OCI-LY7 (cell line): Measurements from ENCODE around the gene SLC45A1. TPM values are rescaled to one million over a fixed set of nuclear protein-coding genes. Genes with fewer than 3 reads are reported as not detected.

Experiments used
- BruUV-seq: library from RNA; stranded (reverse); fragments of 400-500 nt; replicated peaks from 2 replicates; lab custom pipeline; 2021; lab: Mats Ljungman, UMichigan
- CTCF ChIA-PET: fragments of 300-600 bp; sonication (Branson Sonifier 250); formaldehyde crosslinking; loops from one replicate; lab custom pipeline; 2022; ENCODE audit warnings: antibody characterized with exemption; ENCODE audit not compliant: unreplicated experiment; lab: Charles Lee
- POLR2A ChIA-PET: fragments of 300-600 bp; sonication (Branson Sonifier 250); formaldehyde crosslinking; loops from one replicate; lab custom pipeline; 2022; ENCODE audit warnings: antibody characterized with exemption; lab: Charles Lee
- DNase-seq: peaks from one replicate; pipeline ENCODE4 v3.0.0-alpha.2; 2015; ENCODE audit warnings: low spot score
- H2AFZ ChIP-seq: fragments of 200-600 bp; sonication (generic), shearing (Covaris generic); 2 replicates; pipeline ENCODE4 v1.6.1; 2014; ENCODE audit warnings: mild to moderate bottlenecking, antibody characterized with exemption, low read length, moderate library complexity
- H3K27ac ChIP-seq: fragments of 200-600 bp; sonication (generic); 2 replicates; pipeline ENCODE4 v1.5.1; 2014; ENCODE audit warnings: mixed run types, low read depth, mild to moderate bottlenecking, moderate library complexity, low read length, inconsistent platforms; ENCODE audit not compliant: poor library complexity, severe bottlenecking
- H3K36me3 ChIP-seq: fragments of 200-600 bp; sonication (generic); 2 replicates; pipeline ENCODE4 v1.6.1; 2014; ENCODE audit warnings: mild to moderate bottlenecking, antibody characterized with exemption, low read length, moderate library complexity, mixed read lengths; ENCODE audit not compliant: insufficient read depth
- H3K4me1 ChIP-seq: fragments of 200-600 bp; sonication (generic); 2 replicates; pipeline ENCODE4 v1.5.1; 2014; ENCODE audit warnings: mild to moderate bottlenecking, low read length; ENCODE audit not compliant: insufficient read depth, poor library complexity, severe bottlenecking
- H3K4me2 ChIP-seq: fragments of 200-600 bp; sonication (generic); 2 replicates; pipeline ENCODE4 v1.6.1; 2014; ENCODE audit warnings: mild to moderate bottlenecking, low read length
- H3K4me3 ChIP-seq: fragments of 200-600 bp; sonication (generic); 2 replicates; pipeline ENCODE4 v1.5.1; 2014; ENCODE audit warnings: mild to moderate bottlenecking, low read depth, low read length; ENCODE audit not compliant: poor library complexity, severe bottlenecking
- H3K79me2 ChIP-seq: fragments of 200-600 bp; sonication (generic); 2 replicates; pipeline ENCODE4 v1.6.1; 2016; ENCODE audit warnings: low read depth, mild to moderate bottlenecking, low read length, moderate library complexity, mixed read lengths; ENCODE audit not compliant: insufficient read depth
- H3K9me2 ChIP-seq: fragments of 200-600 bp; sonication (generic); 2 replicates; pipeline ENCODE4 v1.6.1; 2016; ENCODE audit warnings: mild to moderate bottlenecking, low read length, mixed read lengths; ENCODE audit not compliant: insufficient read depth
- H3K9me3 ChIP-seq: fragments of 200-600 bp; sonication (generic); 2 replicates; pipeline ENCODE4 v1.6.1; 2014; ENCODE audit warnings: mild to moderate bottlenecking, mixed run types, low read length, mixed read lengths
- H4K20me1 ChIP-seq: fragments of 200-600 bp; sonication (generic); 2 replicates; pipeline ENCODE4 v1.6.1; 2014; ENCODE audit warnings: mild to moderate bottlenecking, antibody characterized with exemption, low read length, moderate library complexity, mixed read lengths; ENCODE audit not compliant: insufficient read depth
- CTCF ChIP-seq: fragments of 200-600 bp; sonication (generic); conservative IDR thresholded peaks from 2 replicates; pipeline ENCODE4 v1.5.1; 2014; ENCODE audit warnings: mild to moderate bottlenecking, antibody characterized with exemption, low read length, moderate library complexity, mixed read lengths
- EZH2phosphoT487 ChIP-seq: fragments of 200-600 bp; sonication (generic); IDR thresholded peaks from 2 replicates; pipeline ENCODE4 v1.6.1; 2018; ENCODE audit warnings: low read depth, borderline replicate concordance, mild to moderate bottlenecking, mixed run types, antibody characterized with exemption, low read length, moderate library complexity, mixed read lengths
- intact Hi-C: fragments of 100-400 bp; cut with micrococcal nuclease; formaldehyde crosslinking; loops from one replicate; pipeline ENCODE4 v1.10.0; 2022; ENCODE audit not compliant: unreplicated experiment
- total RNA-seq, 2 experiments: library from RNA; depleted of rRNA in 1 of 2; stranded (reverse); fragments of >200 nt in 1 of 2; shearing (Covaris generic) in 1 of 2; gene quantifications; 2 replicates each; pipeline ENCODE4 v1.2.3, GENCODE V29; 2014 to 2022

SLC45A1 gene
- total RNA-seq, 2 experiments from 2014 or later, result not detected

GRCh38 chr1:8376358-8376840 is 58.5 kb downstream of the SLC45A1 start:
- Histone ChIP-seq H3K79me2 (peaks cover 99% of the 10 kb centered on the region), H2AFZ (no peak overlapping the region), H3K4me2 (no peak overlapping the region), H3K4me1 (peaks cover 8% of the 10 kb centered on the region), H3K9me3 (no peaks in the 10 kb centered on the region), H3K36me3 (peaks cover 95% of the 10 kb centered on the region), H3K27ac (no peak overlapping the region), H3K9me2 (no peaks in the 10 kb centered on the region), H4K20me1 (peaks cover 23% of the 10 kb centered on the region; the same call in 1 of the 2 replicates), H3K4me3 (no peak overlapping the region)
- CTCF ChIA-PET, result no interaction called here
- no TSS peak for BruUV-seq
- TF ChIP-seq CTCF, result no peak
- no peak for TF ChIP-seq EZH2phosphoT487
- intact Hi-C loops, result no loop called here
- POLR2A ChIA-PET, result interaction anchor here (0.6 kb wide), 1 partner anchor 24 kb away, joined by 4 read pairs; no protein-coding TSS in a partner anchor
- no peak for DNase-seq

DNA sequence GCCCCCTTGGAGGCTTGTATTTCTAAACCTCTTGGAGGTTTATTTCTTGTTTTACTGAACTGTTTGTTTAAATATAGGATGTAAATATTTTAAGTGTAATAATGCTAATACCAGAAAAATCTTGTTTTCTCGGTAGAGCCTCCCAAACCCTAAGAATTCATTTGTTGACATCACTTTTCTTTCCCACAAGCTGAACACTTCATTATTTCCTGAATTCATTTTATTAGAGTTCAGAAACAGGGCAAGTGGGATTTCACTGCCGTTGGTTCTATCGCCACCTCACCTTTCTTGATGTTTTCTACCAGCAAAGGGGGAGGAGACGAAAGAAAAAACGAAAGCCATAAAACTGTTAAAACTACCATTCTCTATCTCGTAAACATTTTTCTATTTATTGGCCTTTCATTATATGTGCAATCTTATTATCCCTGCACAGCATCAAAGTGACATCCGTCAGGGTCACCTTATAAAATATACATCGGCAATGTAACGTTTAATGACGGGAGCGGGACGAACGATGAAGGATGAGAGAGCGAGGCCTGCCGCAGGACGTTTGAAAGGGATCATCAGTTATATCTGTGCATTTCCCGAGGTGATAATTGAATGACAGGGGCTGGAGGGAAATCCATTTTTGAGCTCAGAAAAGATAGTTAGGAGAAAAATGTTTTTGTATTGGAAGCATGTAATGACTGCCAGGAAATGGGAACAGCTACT is 59.5 kb downstream of the SLC45A1 start:
- H3K9me2 ChIP-seq, result no peaks in the 10 kb centered on the region
- peaks cover 99% of the 10 kb centered on the region for H3K79me2 ChIP-seq
- TSS peak; percentile 14 for BruUV-seq
- H4K20me1 ChIP-seq, result peaks cover 32% of the 10 kb centered on the region
- intact Hi-C loops, result no loop called here
- no peak for DNase-seq
- no peak overlapping the region for H3K4me3 ChIP-seq
- H3K36me3 ChIP-seq, result peaks cover 95% of the 10 kb centered on the region
- H3K27ac ChIP-seq, result no peak overlapping the region
- TF ChIP-seq CTCF (no peak), EZH2phosphoT487 (no peak)
- H3K4me2 ChIP-seq, result no peak overlapping the region
- CTCF ChIA-PET, result no interaction called here
- POLR2A ChIA-PET, result no interaction called here
- H2AFZ ChIP-seq, result no peak overlapping the region
- H3K4me1 ChIP-seq, result peaks cover 8% of the 10 kb centered on the region
- no peaks in the 10 kb centered on the region for H3K9me3 ChIP-seq

GRCh38 chr1:8378178-8378577 is 60.3 kb downstream of the SLC45A1 start:
- no TSS peak for BruUV-seq
- peaks cover 35% of the 10 kb centered on the region for H4K20me1 ChIP-seq
- no peaks in the 10 kb centered on the region for H3K9me2 ChIP-seq
- intact Hi-C loops, result no loop called here
- TF ChIP-seq CTCF, result no peak
- TF ChIP-seq EZH2phosphoT487, result no peak
- H3K9me3 ChIP-seq, result no peaks in the 10 kb centered on the region
- no peak overlapping the region for H3K4me3 ChIP-seq
- POLR2A ChIA-PET, result interaction anchor here (0.5 kb wide), 1 partner anchor 1369 kb away, joined by 8 read pairs; no protein-coding TSS in a partner anchor
- H3K4me1 ChIP-seq, result peaks cover 12% of the 10 kb centered on the region
- no peak for DNase-seq
- peaks cover 95% of the 10 kb centered on the region for H3K36me3 ChIP-seq
- no peak overlapping the region for H3K4me2 ChIP-seq
- H2AFZ ChIP-seq, result no peak overlapping the region
- peaks cover 99% of the 10 kb centered on the region for H3K79me2 ChIP-seq
- CTCF ChIA-PET, result no interaction called here
- peak overlapping the region; percentile 9 for H3K27ac ChIP-seq
